GM21576 (cell line): ENCODE data around the gene PCLO.
"Not testable (repeated sequence)": the region's sequence is repeated elsewhere in the genome, so short reads cannot be mapped to it uniquely, and the experiment has no call there.

Source experiments
- ATAC-seq: cut with Tn5 transposase; IDR thresholded peaks from one replicate; pipeline ENCODE4 v1.9.1; 2021; ENCODE audit warnings: mild to moderate bottlenecking, moderate library complexity; ENCODE audit not compliant: unreplicated experiment

Gene PCLO

GRCh38 chr7:83130623-83131545 is 31.8 kb downstream of the PCLO start:
- no peak for ATAC-seq

GRCh38 chr7:83130191-83130590 is 32.5 kb downstream of the PCLO start:
- ATAC-seq, result no peak

GRCh38 chr7:83119494-83119893 is 43.2 kb downstream of the PCLO start:
- no peak for ATAC-seq

GRCh38 chr7:83119026-83119382 is 43.7 kb downstream of the PCLO start:
- ATAC-seq, result no peak

DNA sequence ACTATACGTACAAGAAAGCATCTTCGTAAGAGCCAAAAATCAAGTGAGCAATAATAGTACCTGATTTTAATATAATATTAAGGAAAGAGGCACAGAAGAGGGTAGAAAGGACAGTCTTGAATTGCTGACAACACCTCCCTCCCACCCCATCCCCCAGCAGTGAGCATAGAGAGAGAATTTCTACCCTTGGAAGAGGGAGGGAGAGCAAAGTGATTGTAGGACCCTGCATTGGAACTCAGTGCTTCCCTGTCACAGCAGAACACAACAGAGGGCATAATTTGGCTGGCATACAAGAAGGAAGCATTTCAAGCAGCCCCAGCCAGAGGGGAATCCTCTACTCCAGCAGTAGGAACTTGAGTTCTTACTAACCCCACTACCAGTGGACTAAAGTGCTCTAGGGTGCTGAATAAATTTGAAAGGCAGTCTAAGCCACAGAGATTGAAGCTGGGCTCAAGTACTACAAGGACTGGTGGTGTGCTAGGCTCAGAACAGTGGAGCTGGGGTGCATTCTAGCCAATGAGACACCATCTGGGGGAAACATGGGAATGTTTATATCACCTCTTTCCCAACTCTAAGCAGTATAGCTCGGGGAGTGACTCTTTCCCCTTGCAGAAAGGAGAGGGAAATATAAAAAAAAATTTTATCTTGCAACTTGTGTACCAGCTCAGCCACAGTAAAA is 44.2 kb downstream of the PCLO start:
- no peak for ATAC-seq

GRCh38 chr7:83117466-83117865 is 45.2 kb downstream of the PCLO start:
- no peak for ATAC-seq

DNA sequence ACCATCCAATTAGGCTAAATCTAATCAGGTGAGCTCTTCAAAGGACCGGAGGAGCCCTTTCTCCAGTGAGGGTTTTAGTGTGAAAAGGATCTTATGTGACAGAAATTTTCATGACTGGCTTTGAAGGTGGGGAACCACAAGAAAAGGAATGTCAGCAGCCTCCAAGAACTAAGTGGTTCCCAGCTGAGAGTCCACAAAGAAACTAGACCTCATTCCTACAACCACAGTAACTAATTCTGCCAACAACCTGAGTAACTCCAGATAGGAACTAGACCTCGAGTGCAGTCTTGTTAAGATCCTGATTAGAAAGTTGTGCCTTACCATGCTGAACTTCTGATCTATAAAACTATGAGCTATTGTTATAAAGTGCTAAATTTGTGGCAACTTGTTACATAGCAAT is 51.3 kb downstream of the PCLO start:
- ATAC-seq, result no peak

- ATAC-seq, result no peak
Observed at GRCh38 chr7:83109352-83109751, 53.3 kb downstream of the PCLO start.

DNA sequence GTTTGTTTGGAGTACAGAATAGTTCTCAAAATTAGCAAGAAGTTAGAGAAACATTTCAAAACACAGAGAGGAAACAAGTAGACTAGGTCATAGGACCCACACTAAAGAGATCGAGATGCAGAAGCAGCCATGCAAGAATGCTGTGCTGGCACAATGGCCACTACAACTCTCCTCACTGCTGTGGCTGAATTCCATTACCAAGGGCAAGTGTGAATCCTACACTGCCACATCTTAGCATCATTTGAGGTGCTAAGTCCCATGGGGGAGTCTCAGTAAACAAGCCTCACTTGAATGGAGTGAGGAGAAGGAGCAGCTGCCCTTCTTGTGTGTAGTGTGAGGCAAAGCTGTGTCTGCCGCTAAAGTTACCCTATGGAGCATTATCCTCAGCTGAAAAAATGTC is 56.7 kb downstream of the PCLO start:
- no peak for ATAC-seq

DNA sequence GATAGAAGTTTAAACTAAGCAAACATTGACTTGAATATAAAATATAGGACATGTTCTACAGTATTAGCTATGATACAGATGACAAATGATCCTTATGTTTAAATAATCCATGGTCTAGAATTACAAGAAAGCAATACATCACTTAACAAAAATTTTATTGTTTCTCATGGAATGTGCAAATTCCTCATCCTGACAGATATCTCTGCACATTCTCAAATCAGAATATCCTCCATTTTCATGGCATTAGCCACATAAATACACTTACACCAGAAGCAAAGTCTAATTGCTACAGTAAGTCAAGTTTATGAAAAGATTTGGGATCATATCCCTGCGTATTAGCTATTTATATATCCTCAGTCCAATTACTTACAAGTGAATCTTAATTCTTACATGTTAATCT is 57.6 kb downstream of the PCLO start:
- no peak for ATAC-seq

DNA sequence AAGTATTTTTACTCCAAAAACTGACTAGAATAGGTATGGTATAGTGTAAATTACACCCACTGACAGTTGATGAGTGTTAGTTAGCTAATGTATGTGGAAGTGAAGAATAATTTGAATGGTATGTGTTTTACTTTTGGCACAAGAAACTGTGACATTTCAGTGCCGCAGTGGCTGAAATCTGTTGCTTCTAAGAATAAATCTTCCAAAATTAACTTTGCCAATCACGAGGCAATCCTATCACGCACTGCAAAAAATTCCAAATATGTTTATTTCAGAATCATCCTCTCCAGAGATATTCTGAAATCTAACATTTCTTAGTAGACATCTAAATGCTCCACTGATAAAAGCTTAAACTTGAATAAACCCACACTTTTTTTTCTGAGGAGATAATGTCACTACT is 61.2 kb downstream of the PCLO start:
- ATAC-seq, result no peak

DNA sequence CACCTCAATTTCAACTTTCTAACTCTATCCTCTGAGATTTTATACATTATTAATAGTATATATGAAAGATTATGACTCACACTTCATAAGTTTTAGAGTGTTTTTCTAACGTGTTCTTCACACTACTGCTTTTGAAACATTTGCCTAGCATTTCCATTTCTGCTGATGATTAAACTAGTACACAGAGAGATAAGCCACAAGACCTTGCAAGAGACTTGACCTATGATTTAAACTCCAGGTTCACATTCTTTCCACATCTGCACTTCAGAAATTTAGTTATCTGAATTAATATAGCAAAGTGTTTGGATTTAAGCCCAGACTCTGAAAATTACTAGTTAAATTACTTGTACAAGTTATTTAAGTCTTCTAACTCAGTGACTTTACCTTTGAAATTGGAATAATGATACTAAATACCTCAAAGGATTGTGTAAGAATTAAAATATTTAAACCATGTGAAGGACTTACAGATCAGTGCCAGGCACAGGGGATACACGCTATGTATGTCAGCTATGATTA is 66.6 kb downstream of the PCLO start:
- ATAC-seq, result no peak

DNA sequence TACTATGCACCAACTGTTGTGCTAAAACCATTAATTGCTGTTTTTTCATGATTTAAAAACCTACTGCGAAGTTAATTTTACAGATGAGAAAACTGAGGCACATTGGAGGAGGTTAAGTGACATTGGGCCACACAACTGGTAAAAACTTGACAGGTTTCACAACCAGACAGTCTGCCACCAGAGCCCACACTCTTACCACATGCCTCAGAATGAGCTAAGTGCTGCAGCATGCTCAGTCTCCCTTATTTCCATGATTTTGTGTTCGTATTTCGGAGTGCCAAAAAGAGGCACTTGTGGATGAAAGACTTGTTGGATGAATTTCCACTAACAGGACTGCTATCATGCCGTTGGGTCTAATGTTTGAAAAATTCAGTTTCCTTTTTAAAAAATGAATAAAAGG is 77.4 kb downstream of the PCLO start:
- ATAC-seq, result no peak

- not testable (repeated sequence) for ATAC-seq
Observed at GRCh38 chr7:83079879-83080278, 82.8 kb downstream of the PCLO start.

- ATAC-seq, result no peak
Observed at GRCh38 chr7:83077328-83077727, 85.4 kb downstream of the PCLO start.

GRCh38 chr7:83072576-83073517 is 89.8 kb downstream of the PCLO start:
- no peak for ATAC-seq

DNA sequence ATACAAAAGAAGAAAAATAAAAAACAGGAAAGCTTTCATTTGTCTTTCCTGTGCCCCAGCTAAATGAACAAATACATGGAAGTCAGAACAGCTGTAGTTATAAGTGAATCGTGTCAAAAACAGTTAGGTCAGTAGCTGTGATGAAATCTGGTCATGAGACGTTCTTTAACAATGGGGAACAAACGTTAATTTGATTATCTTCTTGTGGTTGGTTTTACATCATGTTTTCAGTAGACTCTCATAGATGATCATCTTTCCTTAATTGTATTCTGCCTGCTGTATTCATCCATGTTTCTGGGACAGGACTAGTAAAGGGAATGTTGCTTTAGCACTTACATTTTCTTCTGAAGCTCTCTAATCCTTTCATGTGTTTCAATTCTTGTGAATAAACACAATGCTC is 97.0 kb downstream of the PCLO start:
- no peak for ATAC-seq

- no peak for ATAC-seq
Observed at GRCh38 chr7:83060218-83060617, 102.5 kb downstream of the PCLO start.

GRCh38 chr7:83058667-83059066 is 104.0 kb downstream of the PCLO start:
- no peak for ATAC-seq

DNA sequence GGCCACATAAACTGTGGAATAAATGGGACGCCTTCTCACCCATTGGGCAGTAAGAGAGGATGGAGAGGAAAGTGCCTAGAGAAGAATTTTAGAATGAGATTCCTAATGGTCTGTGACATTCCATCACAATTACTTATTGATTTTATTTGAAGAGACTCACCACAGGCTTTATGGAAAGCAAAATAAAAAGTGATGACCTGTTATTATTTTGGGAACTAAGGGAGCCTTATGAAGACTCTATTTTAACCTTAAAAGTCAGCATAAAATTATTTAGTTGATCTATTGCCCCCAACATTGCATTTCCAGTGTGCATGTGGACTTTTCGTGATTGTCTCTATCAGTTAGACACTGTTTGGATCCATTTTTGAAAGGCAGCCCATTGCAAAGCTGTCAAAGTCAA is 107.5 kb downstream of the PCLO start:
- no peak for ATAC-seq

DNA sequence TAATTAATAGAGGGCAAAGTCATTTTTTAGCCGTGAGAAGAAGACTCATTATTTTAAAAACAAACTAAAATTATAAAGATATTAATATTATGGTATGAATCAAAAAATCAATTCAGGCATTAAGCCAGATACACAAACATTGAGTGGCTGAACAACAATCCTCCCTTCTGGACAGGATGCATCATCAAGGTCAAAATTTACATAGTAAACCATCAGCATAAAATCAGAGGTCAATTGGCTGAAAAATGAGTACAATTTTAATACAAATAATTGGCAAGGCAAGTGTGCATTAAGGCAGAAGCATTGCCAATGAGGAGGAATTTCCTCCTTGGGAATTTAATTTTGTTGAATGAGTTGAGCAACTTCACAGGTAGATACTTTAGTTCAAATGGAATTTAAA is 108.2 kb downstream of the PCLO start:
- no peak for ATAC-seq
